ENCODE measurements around the gene EML4.

Gene EML4

GRCh38 chr2:42185220-42185921 is 16.2 kb downstream of the EML4 start:
- DNase-seq (ENCODE audit: low spot score): no peak
- no peak for TF ChIP-seq CTCF (IDR thresholded peaks at IDR 0.05; ENCODE audit: borderline replicate concordance, control extremely low read depth, extremely low read depth, insufficient read depth, missing control alignments)
- in situ Hi-C loops (cut with MboI; ENCODE audit: low sequenced_read_pairs, unreplicated experiment): no loop called here

DNA sequence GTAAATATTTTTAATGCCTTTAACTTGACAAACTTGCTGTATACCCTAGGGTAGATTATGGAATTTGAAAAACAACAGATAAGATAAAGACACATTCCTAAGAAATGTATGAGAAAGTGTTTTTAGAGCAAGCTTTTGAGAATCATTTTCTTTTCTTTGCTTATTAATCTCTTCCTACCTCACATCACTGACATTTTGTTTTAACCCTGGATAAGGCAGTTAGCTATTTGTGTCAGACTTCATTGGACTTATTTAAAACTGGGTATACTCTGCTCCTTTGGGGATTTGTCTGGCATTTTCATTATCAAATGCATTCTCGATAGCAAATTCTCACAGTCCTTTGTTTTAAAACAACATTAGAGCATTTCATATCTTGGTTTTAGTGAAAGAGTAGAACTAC is 17.2 kb downstream of the EML4 start:
- no peak for DNase-seq (ENCODE audit: low spot score)
- in situ Hi-C loops (cut with MboI; ENCODE audit: low sequenced_read_pairs, unreplicated experiment): no loop called here
- TF ChIP-seq CTCF (IDR thresholded peaks at IDR 0.05; ENCODE audit: borderline replicate concordance, control extremely low read depth, extremely low read depth, insufficient read depth, missing control alignments): no peak

- TF ChIP-seq CTCF (IDR thresholded peaks at IDR 0.05; ENCODE audit: borderline replicate concordance, control extremely low read depth, extremely low read depth, insufficient read depth, missing control alignments): no peak
- in situ Hi-C loops (cut with MboI; ENCODE audit: low sequenced_read_pairs, unreplicated experiment): no loop called here
- no peak for DNase-seq (ENCODE audit: low spot score)
Measured at GRCh38 chr2:42186945-42187632, 17.9 kb downstream of the EML4 start.

DNA sequence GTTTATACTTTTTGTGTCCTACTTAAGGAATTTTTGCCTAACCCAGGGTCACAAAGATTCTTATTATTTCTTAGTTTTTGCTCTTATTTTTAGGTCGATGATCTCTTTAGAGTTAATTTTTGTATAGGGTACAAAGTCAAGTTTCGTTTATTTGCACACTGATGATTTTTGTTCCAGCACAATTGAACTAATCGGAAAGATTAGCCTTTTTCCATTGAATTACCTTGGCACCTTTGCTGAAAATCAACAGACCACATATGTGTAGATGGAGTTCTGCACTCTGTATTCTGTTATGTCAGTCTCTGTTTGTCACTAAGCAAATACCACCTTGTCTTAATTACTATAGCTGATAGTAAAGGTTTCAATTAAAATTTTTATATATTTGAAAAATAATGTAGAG is 18.7 kb downstream of the EML4 start:
- in situ Hi-C loops (cut with MboI; ENCODE audit: low sequenced_read_pairs, unreplicated experiment): no loop called here
- no peak for TF ChIP-seq CTCF (IDR thresholded peaks at IDR 0.05; ENCODE audit: borderline replicate concordance, control extremely low read depth, extremely low read depth, insufficient read depth, missing control alignments)
- no peak for DNase-seq (ENCODE audit: low spot score)

DNA sequence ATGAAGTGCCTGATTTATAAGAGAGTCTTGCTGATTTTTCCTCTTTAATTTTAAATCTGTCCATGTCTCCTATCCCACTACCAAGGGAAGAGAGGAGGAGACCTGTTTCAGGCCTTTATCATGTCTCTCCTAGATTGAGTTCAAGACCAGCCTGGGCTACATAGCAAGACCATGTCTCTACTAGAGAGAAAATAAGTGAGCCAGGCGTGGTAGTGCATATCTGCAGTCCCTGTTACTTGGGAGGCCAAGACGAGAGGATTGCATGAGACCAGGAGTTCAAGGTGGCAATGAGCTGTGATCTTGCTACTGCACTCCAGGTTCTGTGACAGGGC is 20.0 kb downstream of the EML4 start:
- no peak for DNase-seq (ENCODE audit: low spot score)
- TF ChIP-seq CTCF (IDR thresholded peaks at IDR 0.05; ENCODE audit: borderline replicate concordance, control extremely low read depth, extremely low read depth, insufficient read depth, missing control alignments): no peak
- in situ Hi-C loops (cut with MboI; ENCODE audit: low sequenced_read_pairs, unreplicated experiment): no loop called here

GRCh38 chr2:42190191-42190590 is 21.0 kb downstream of the EML4 start:
- TF ChIP-seq CTCF (IDR thresholded peaks at IDR 0.05; ENCODE audit: borderline replicate concordance, control extremely low read depth, extremely low read depth, insufficient read depth, missing control alignments): no peak
- in situ Hi-C loops (cut with MboI; ENCODE audit: low sequenced_read_pairs, unreplicated experiment): no loop called here
- no peak for DNase-seq (ENCODE audit: low spot score)

Data from GM13976 (cell line).